GOT3 (cell line): ENCODE results near the gene C15orf62.

Experiments
- DNase-seq: peaks from one replicate; lab custom pipeline; 2025; ENCODE audit warnings: mixed read lengths; lab: John Stamatoyannopoulos, UW

The C15orf62 gene

GRCh38 chr15:40755812-40756208, 14.0 kb upstream of the C15orf62 start:
- no peak for DNase-seq

GRCh38 chr15:40756938-40757337, 12.8 kb upstream of the C15orf62 start:
- DNase-seq = no peak

- DNase-seq = no peak
Observed at GRCh38 chr15:40759961-40760360, 9.8 kb upstream of the C15orf62 start.

GRCh38 chr15:40762919-40763800, 6.6 kb upstream of the C15orf62 start:
- no peak for DNase-seq

- no peak for DNase-seq
Observed at GRCh38 chr15:40763801-40764628, 5.8 kb upstream of the C15orf62 start, which contains the start of gene GCHFR. Gene GCHFR (plus strand): TSS chr15:40764068. CDS start chr15:40764181, 113 bp downstream.

- no peak for DNase-seq
Observed at GRCh38 chr15:40764629-40765103, 5.1 kb upstream of the C15orf62 start.

- DNase-seq = no peak
Observed at GRCh38 chr15:40766194-40766815, 3.5 kb upstream of the C15orf62 start.

GRCh38 chr15:40766906-40767837, 2.6 kb upstream of the C15orf62 start:
- no peak for DNase-seq

- no peak for DNase-seq
Observed at GRCh38 chr15:40767838-40768500, 1.8 kb upstream of the C15orf62 start.

- DNase-seq = no peak
Observed at GRCh38 chr15:40768521-40769273, 1.1 kb upstream of the C15orf62 start.

- DNase-seq = no peak
Observed at GRCh38 chr15:40770147-40770721, 454 bp downstream of the C15orf62 start.

- DNase-seq = no peak
Observed at GRCh38 chr15:40771242-40771641, 1.5 kb downstream of the C15orf62 start.

GRCh38 chr15:40772014-40772413, 2.2 kb downstream of the C15orf62 start:
- DNase-seq = no peak

- no peak for DNase-seq
Observed at GRCh38 chr15:40773496-40773895, 3.7 kb downstream of the C15orf62 start.

- DNase-seq = no peak
Observed at GRCh38 chr15:40773902-40774301, 4.1 kb downstream of the C15orf62 start.

GRCh38 chr15:40775007-40775406, 5.2 kb downstream of the C15orf62 start:
- DNase-seq = no peak

GRCh38 chr15:40775740-40776536, 6.2 kb downstream of the C15orf62 start:
- no peak for DNase-seq

GRCh38 chr15:40776537-40777141, 6.9 kb downstream of the C15orf62 start:
- DNase-seq = no peak
